OCI-LY1 (cell line): ENCODE results near the gene ZNF579.
A peak's percentile ranks its signal among the peaks of the same experiment; 100 is the strongest.

ENCODE experiments used
- H2AFZ ChIP-seq: fragments of 200-600 bp; sonication (generic), shearing (Covaris generic); 2 replicates; pipeline ENCODE4 v1.6.0; 2014; ENCODE audit warnings: antibody characterized with exemption, mild to moderate bottlenecking, low read length
- H3F3A ChIP-seq: fragments of 200-600 bp; sonication (generic), shearing (Covaris generic); 2 replicates; pipeline ENCODE4 v1.6.0; 2014; ENCODE audit warnings: mild to moderate bottlenecking, antibody characterized with exemption, low read length, moderate library complexity; ENCODE audit not compliant: insufficient read depth
- H3K27ac ChIP-seq: fragments of 200-600 bp; sonication (generic); 2 replicates; pipeline ENCODE4 v1.5.1; 2014; ENCODE audit warnings: low read length, mixed run types, mild to moderate bottlenecking, low read depth; ENCODE audit not compliant: poor library complexity, severe bottlenecking
- H3K27me3 ChIP-seq: fragments of 200-600 bp; sonication (generic); 2 replicates; pipeline ENCODE4 v1.6.0; 2014; ENCODE audit warnings: antibody characterized with exemption, mild to moderate bottlenecking, low read length, moderate library complexity; ENCODE audit not compliant: insufficient read depth
- H3K36me3 ChIP-seq: fragments of 200-600 bp; sonication (generic); 2 replicates; pipeline ENCODE4 v1.6.1; 2014; ENCODE audit warnings: mild to moderate bottlenecking, antibody characterized with exemption, low read length, moderate library complexity, mixed read lengths; ENCODE audit not compliant: insufficient read depth
- H3K4me1 ChIP-seq: fragments of 200-600 bp; sonication (generic); 2 replicates; pipeline ENCODE4 v1.5.1; 2014; ENCODE audit warnings: mild to moderate bottlenecking, low read length, moderate library complexity; ENCODE audit not compliant: insufficient read depth, severe bottlenecking
- H3K4me2 ChIP-seq: fragments of 200-600 bp; sonication (generic), shearing (Covaris generic); 2 replicates; pipeline ENCODE4 v1.6.1; 2014; ENCODE audit warnings: low read length
- H3K4me3 ChIP-seq: fragments of 200-600 bp; sonication (generic); 2 replicates; pipeline ENCODE4 v1.5.1; 2014; ENCODE audit warnings: low read length, low read depth, mild to moderate bottlenecking, mixed read lengths; ENCODE audit not compliant: poor library complexity, severe bottlenecking
- H3K79me2 ChIP-seq: fragments of 200-600 bp; shearing (Covaris generic); 2 replicates; pipeline ENCODE4 v1.6.1; 2016; ENCODE audit warnings: mixed run types, low read length, mixed read lengths; ENCODE audit not compliant: insufficient read depth
- H3K9ac ChIP-seq: fragments of 200-600 bp; sonication (generic), shearing (Covaris generic); 2 replicates; pipeline ENCODE4 v1.6.1; 2014; ENCODE audit warnings: mild to moderate bottlenecking, low read length, mixed read lengths
- H3K9me2 ChIP-seq: fragments of 200-600 bp; sonication (generic), shearing (Covaris generic); 2 replicates; pipeline ENCODE4 v1.6.1; 2014; ENCODE audit warnings: low read depth, mild to moderate bottlenecking, low read length, mixed read lengths
- H3K9me3 ChIP-seq: fragments of 200-600 bp; shearing (Covaris generic); 2 replicates; pipeline ENCODE4 v1.6.1; 2014; ENCODE audit warnings: low read length, mixed read lengths
- H4K20me1 ChIP-seq: fragments of 200-600 bp; sonication (generic), shearing (Covaris generic); 2 replicates; pipeline ENCODE4 v1.6.0; 2016; ENCODE audit warnings: mild to moderate bottlenecking, low read length; ENCODE audit not compliant: insufficient read depth
- EZH2 ChIP-seq: fragments of 200-600 bp; sonication (generic), shearing (Covaris generic); IDR thresholded peaks from 2 replicates; pipeline ENCODE4 v1.8.0; 2017; ENCODE audit warnings: borderline replicate concordance, mixed run types, mild to moderate bottlenecking, antibody characterized with exemption, low read length, moderate library complexity, mixed read lengths
- TF ChIP-seq, protein P1 (sequence below): fragments of 200-600 bp; sonication (generic), shearing (Covaris generic); IDR thresholded peaks from 2 replicates; pipeline ENCODE4 v1.5.1; 2017; ENCODE audit warnings: mild to moderate bottlenecking, antibody characterized with exemption, low read length, moderate library complexity, mixed read lengths

Gene ZNF579

DNA sequence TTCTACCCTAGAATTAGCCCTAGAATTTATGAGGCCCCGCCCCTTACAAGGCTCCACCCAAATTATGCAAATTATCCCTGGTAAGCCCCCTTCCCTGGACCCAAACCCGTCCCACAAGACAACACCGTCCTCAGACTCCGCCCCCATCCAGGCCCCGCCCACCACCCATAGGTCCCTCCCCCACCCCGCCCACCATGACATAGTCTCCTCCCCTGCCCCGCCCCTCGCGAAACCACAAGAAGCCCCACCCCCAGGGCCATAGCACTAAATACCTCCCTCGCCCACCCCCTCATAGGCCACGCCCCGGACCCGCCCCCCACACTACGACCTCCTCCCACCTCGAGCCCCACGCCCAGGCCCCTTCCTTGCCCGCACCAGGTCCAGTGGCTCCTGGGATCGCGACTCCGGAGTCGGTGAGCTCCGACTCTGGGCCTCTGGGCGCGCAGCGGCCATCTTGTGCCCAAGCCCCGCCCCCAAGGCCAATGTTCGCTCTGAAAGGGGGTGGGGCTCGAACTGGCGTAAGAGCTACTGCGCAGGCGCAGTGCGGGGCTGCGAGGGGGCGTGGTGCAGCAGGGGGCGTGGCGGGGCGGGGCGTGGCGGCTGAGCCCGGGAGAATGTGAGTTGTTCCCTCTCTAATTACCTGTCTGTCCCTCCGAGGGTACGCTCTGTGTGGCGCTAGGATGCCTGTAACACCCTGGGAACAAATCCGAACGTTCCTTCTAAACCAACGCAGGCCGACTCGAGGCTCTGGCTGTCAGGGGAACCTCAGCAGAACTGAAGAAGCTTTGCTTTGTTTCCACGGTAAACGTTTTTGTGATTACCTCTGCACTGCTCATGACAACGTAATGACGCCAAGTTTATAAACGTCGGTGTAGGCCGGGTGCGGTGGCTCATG lies 43.7 kb upstream of the ZNF579 start, which contains the start of gene ZNF784:
Gene ZNF784 (minus strand): TSS at position 458 of the 895 bp plus-strand sequence. CDS start 5 bp downstream, at position 453.
- no peaks in the 10 kb centered on the region for H3F3A ChIP-seq
- H3K27ac ChIP-seq: peak within 1 kb of the TSS; percentile 69
- no peaks in the 10 kb centered on the region for H3K9me3 ChIP-seq

DNA sequence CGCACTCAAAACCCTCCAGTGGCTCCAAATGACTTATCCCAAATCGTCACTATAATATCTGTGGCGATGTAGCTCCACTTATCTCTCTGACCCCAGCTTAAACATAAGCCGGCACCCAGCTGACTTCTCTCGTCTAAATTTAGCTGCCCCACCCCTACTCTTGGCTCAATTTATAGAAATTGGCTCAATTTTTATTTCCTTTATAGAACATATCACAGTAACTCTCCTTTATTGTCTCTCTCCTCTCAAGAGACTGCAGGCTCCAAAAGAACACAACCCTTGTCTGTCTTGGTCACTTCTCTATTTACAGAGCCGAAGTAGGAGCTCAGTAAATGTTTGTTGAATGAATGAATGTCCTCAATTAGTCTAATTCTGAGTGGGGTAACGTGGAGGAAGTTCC lies 42.9 kb upstream of the ZNF579 start:
- H3K4me3 ChIP-seq: peak overlapping the region; percentile 45
- no peak overlapping the region for H2AFZ ChIP-seq
- H3K79me2 ChIP-seq: no peaks in the 10 kb centered on the region
- no peaks in the 10 kb centered on the region for H3K9me2 ChIP-seq
- no peaks in the 10 kb centered on the region for H3K27me3 ChIP-seq
- TF ChIP-seq EZH2: no peak
- TF ChIP-seq, protein P1, sequence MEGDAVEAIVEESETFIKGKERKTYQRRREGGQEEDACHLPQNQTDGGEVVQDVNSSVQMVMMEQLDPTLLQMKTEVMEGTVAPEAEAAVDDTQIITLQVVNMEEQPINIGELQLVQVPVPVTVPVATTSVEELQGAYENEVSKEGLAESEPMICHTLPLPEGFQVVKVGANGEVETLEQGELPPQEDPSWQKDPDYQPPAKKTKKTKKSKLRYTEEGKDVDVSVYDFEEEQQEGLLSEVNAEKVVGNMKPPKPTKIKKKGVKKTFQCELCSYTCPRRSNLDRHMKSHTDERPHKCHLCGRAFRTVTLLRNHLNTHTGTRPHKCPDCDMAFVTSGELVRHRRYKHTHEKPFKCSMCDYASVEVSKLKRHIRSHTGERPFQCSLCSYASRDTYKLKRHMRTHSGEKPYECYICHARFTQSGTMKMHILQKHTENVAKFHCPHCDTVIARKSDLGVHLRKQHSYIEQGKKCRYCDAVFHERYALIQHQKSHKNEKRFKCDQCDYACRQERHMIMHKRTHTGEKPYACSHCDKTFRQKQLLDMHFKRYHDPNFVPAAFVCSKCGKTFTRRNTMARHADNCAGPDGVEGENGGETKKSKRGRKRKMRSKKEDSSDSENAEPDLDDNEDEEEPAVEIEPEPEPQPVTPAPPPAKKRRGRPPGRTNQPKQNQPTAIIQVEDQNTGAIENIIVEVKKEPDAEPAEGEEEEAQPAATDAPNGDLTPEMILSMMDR: no peak
- peak overlapping the region; percentile 31 for H3K4me2 ChIP-seq
- H3K9ac ChIP-seq: no peak overlapping the region
- no peaks in the 10 kb centered on the region for H3K9me3 ChIP-seq
- H3K27ac ChIP-seq: no peak overlapping the region
- H3K36me3 ChIP-seq: no peaks in the 10 kb centered on the region
- peaks cover 12% of the 10 kb centered on the region for H3K4me1 ChIP-seq
- no peaks in the 10 kb centered on the region for H4K20me1 ChIP-seq
- H3F3A ChIP-seq: no peaks in the 10 kb centered on the region

More for the DNA sequence above, 43.7 kb upstream of the ZNF579 start, which contains the start of gene ZNF784:
- H3K9me2 ChIP-seq: no peaks in the 10 kb centered on the region
- TF ChIP-seq EZH2: no peak
- TF ChIP-seq, protein P1: no peak
- H4K20me1 ChIP-seq: no peaks in the 10 kb centered on the region
- no peak within 1 kb of the TSS for H2AFZ ChIP-seq
- H3K36me3 ChIP-seq: no peaks in the 10 kb centered on the region
- H3K4me3 ChIP-seq: peak within 1 kb of the TSS; percentile 59
- peak within 1 kb of the TSS; percentile 73 for H3K4me2 ChIP-seq
- no peaks in the 10 kb centered on the region for H3K27me3 ChIP-seq
- H3K4me1 ChIP-seq: peaks cover 12% of the 10 kb centered on the region
- H3K9ac ChIP-seq: peak within 1 kb of the TSS; percentile 63
- H3K79me2 ChIP-seq: no peaks in the 10 kb centered on the region

DNA sequence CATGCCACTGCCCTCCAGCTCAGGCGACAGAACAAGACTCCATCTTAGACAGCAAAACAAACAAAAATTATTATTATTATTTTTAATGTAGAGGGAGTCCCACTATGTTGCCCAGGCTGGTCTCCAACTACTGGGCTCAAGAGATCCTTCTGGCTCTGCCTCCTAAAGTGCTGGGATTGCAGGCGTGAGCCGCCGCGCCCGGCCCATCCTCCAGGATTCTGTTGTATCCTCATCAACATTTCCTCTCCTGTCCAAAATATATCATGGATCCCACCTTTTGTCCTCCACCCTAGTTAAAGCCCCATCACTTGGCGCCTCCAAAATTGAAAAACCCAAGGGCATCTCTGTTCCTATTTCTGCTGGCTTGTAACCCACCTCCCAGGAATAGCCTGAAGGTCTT lies 42.5 kb upstream of the ZNF579 start:
- Histone ChIP-seq H3K27me3 (no peaks in the 10 kb centered on the region), H3K9me2 (no peaks in the 10 kb centered on the region), H3K4me2 (no peak overlapping the region), H3K4me3 (no peak overlapping the region), H3K79me2 (no peaks in the 10 kb centered on the region), H3K27ac (no peak overlapping the region), H4K20me1 (no peaks in the 10 kb centered on the region), H3F3A (no peaks in the 10 kb centered on the region), H3K9me3 (no peaks in the 10 kb centered on the region), H2AFZ (no peak overlapping the region), H3K36me3 (no peaks in the 10 kb centered on the region), H3K9ac (no peak overlapping the region), H3K4me1 (peaks cover 12% of the 10 kb centered on the region)
- TF ChIP-seq, protein P1: no peak
- no peak for TF ChIP-seq EZH2
